GM12874 (cell line): Measurements from ENCODE around the gene GCHFR.

Experiments used
- CTCF ChIP-seq: IDR thresholded peaks from 2 replicates; pipeline ENCODE4 v1.5.1; 2011; ENCODE audit warnings: low read depth, mild to moderate bottlenecking, control low read depth, low read length, moderate library complexity; ENCODE audit not compliant: insufficient read depth

Gene GCHFR

GRCh38 chr15:40754883-40755811 is 8.7 kb upstream of the GCHFR start, which contains the start of gene RMDN3:
Gene RMDN3 (minus strand): TSS chr15:40755254. CDS start chr15:40754783, 471 bp downstream.
- TF ChIP-seq CTCF = no peak

DNA sequence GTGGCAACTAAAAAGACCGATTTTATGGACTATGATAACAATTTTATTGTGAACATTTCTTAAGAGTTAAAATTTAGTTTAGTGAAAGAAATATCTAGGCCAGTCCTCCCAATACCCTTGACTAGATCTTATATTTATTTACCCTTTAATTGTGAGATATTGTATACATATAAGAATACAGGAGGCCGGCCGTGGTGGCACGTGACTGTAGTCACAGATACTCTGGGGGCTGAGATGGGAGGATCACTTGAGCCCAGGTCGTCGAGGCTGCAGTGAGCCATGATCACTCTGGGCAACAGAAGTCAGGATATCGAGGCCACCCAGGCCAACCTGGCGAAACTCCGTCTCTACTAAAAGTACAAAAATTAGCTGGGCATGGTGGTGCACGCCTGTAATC is 8.1 kb upstream of the GCHFR start:
- no peak for TF ChIP-seq CTCF

DNA sequence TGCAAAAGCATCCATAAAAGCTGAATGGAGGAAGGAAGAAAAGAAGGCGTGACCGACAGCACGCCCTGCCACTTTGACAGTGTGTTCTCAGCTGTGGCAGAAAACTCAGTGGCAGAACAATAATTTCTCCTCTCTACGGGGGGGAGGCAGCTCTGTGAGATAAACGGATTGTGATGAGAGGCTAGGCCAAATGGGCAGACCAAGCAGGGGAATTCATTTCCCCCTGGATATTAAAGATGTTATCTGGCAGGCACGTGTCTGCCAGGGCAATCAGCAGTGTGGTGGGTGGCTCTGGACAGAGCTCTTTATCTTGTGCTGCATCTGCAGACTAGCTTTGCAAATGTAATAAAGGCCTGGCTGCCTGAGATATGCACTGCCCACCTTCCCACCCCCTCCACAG is 6.9 kb upstream of the GCHFR start:
- no peak for TF ChIP-seq CTCF

- no peak for TF ChIP-seq CTCF
Observed at GRCh38 chr15:40759961-40760360, 3.9 kb upstream of the GCHFR start.

- TF ChIP-seq CTCF = no peak
Observed at GRCh38 chr15:40762919-40763800, 708 bp upstream of the GCHFR start.

GRCh38 chr15:40764629-40765103 is 798 bp downstream of the GCHFR start:
- TF ChIP-seq CTCF = no peak

GRCh38 chr15:40766194-40766815 is 2.4 kb downstream of the GCHFR start:
- no peak for TF ChIP-seq CTCF
